Ectodermal cell (in vitro differentiated cells): ENCODE measurements around the gene CDK18.
"Not testable (repeated sequence)": the region's sequence is repeated elsewhere in the genome, so short reads cannot be mapped to it uniquely, and the experiment has no call there.

Experiments
- H3K27ac ChIP-seq: 2 replicates; pipeline ENCODE4 v1.7.0; 2013; ENCODE audit warnings: mild to moderate bottlenecking, low read depth, low read length; ENCODE audit not compliant: insufficient read depth, poor library complexity, severe bottlenecking
- H3K27me3 ChIP-seq: 2 replicates; pipeline ENCODE4 v1.7.0; 2013; ENCODE audit warnings: mild to moderate bottlenecking, low read length; ENCODE audit not compliant: insufficient read depth, control insufficient read depth, poor library complexity, severe bottlenecking
- H3K36me3 ChIP-seq: one replicate; pipeline ENCODE4 v1.7.0; 2013; ENCODE audit warnings: low read length; ENCODE audit not compliant: control insufficient read depth, insufficient read depth
- H3K4me1 ChIP-seq: one replicate; pipeline ENCODE4 v1.7.0; 2013; ENCODE audit warnings: low read length; ENCODE audit not compliant: control insufficient read depth, insufficient read depth
- H3K4me3 ChIP-seq: 2 replicates; pipeline ENCODE4 v1.7.0; 2013; ENCODE audit warnings: low read depth, low read length, control low read depth; ENCODE audit not compliant: insufficient read depth
- H3K9me3 ChIP-seq: 2 replicates; pipeline ENCODE4 v1.7.0; 2013; ENCODE audit warnings: mild to moderate bottlenecking, low read length, moderate library complexity; ENCODE audit not compliant: control insufficient read depth
- WGBS, 2 experiments: methylation state at CpG; one replicate each; pipeline ENCODE4 v1.1.7; 2013; ENCODE audit warnings: missing lambda C conversion rate in 2 of 2; 5-methylcytosine and 5-hydroxymethylcytosine counted together

CDK18 gene

DNA sequence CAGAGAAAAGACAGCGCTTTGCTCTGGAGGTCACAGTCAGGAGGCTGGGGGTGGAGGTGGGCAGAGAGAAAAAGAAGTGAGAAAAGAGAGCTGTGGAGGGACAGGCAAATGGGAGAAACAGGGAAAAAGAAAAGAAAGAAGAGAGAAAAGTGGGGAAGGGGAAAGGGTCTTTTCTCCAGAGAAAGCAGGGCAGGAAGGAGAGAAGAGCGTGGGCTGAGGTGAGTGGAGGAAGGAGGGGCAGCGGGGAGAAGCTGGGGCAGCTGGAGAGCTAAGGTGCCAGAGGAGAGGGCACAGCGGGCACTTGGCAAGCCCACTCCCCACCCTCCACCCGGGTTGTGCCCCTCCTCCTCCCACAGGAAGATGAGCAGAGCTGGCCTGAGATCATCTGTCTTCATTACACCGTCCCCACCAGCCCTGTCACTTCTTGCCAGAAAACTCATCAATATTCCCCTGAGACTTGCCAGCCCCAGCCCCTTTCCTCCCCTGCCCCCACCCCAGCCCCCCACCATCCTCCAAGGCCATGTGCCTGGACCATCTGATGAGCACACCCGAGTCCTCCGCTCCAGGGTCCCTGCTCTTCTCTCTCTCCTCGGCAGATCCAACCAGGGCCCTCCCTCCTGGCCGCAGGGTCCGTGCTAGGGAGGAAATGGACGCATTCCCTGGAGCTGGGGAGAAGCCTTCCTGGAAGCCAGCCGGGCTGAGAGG lies 31.6 kb upstream of the CDK18 start:
- 49 to 50% methylated on average over 13 of the region's 13 CpGs for WGBS, 2 experiments
- no peak overlapping the region for H3K27ac ChIP-seq

DNA sequence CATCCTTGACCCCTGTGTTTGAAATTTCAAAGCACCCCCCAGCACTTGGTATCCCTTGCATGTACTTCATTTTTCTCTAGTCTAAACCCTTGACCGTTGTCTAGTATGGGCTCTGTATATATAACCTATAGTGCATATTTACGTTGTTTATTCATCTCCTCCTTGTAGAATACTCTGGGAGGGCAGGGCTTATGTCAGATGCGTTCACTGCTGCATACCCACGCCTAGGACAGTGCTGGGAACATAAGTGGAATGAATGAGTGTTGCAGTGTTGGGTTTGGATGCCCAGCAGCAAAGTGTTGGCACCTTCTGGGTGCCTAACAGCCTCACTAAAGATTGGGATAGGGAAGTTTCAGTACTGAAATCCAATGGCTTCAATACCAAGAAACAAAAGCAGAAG lies 31.0 kb upstream of the CDK18 start:
- Histone ChIP-seq H3K27ac (no peak overlapping the region), H3K4me1 (no peaks in the 10 kb centered on the region), H3K4me3 (no peak overlapping the region), H3K27me3 (peaks cover 4% of the 10 kb centered on the region), H3K9me3 (peaks cover 2% of the 10 kb centered on the region), H3K36me3 (no peaks in the 10 kb centered on the region)
- WGBS, 2 experiments: 79 to 84% methylated on average over 4 of the region's 4 CpGs

More for the DNA sequence above, 31.6 kb upstream of the CDK18 start:
- Histone ChIP-seq H3K4me1 (no peaks in the 10 kb centered on the region), H3K27me3 (peaks cover 4% of the 10 kb centered on the region), H3K9me3 (peaks cover 2% of the 10 kb centered on the region), H3K36me3 (no peaks in the 10 kb centered on the region), H3K4me3 (no peak overlapping the region)

GRCh38 chr1:205473966-205474365 lies 30.5 kb upstream of the CDK18 start:
- WGBS, 2 experiments: 91% methylated on average over 7 of the region's 7 CpGs
- Histone ChIP-seq H3K4me1 (no peaks in the 10 kb centered on the region), H3K36me3 (no peaks in the 10 kb centered on the region), H3K27ac (no peak overlapping the region), H3K9me3 (peaks cover 2% of the 10 kb centered on the region), H3K4me3 (no peak overlapping the region), H3K27me3 (peaks cover 4% of the 10 kb centered on the region)

DNA sequence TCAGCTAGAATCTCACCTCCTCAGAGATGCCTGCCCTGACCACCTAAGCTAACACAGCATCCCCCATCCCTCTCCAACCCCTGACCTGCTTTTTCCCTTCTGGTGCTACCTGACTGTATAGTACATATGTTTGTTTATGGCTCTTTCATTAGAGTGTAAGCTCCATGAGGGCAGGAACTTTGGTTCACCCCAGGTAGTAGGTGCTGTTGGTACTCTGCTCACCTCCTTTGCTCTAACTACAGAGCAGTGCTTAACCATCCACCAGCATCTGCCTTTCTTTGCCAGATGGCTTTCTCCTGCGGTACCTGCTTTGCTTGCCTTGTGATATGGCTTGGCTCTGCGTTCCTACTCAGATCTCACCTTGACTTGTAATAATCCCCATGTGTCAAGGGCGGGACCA lies 29.9 kb upstream of the CDK18 start:
- no peak overlapping the region for H3K4me3 ChIP-seq
- H3K27ac ChIP-seq: no peak overlapping the region
- H3K36me3 ChIP-seq: no peaks in the 10 kb centered on the region
- peaks cover 4% of the 10 kb centered on the region for H3K27me3 ChIP-seq
- no peaks in the 10 kb centered on the region for H3K4me1 ChIP-seq
- WGBS, 2 experiments: 94 to 95% methylated on average over 3 of the region's 3 CpGs
- peaks cover 2% of the 10 kb centered on the region for H3K9me3 ChIP-seq

- H3K4me3 ChIP-seq: no peak overlapping the region
- WGBS, 2 experiments: 100% methylated on average over 1 of the region's 1 CpG; no CpG with 5 or more reads in 1 of the 2 experiments
Observed at GRCh38 chr1:205475855-205476254, 28.6 kb upstream of the CDK18 start.

DNA sequence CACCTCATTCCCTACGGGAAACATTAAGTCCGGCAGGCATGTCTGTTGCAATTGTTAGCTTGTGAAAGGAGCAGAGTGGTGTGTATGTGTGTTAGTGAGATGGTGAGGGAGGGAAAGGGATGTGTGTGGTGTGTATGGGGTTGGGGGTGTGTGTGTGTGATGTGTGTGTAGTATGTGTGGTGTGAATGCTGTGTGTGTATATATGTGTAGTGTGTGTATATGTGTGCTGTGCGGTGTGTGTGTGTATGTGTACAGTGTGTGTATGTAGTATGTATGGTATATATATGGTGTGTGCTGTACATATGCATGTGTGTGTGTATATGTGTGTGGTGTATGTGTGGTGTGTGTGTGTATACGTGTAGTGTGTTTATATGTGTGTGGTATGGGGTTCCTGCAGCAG lies 27.8 kb upstream of the CDK18 start:
- Histone ChIP-seq H3K4me3 (no peak overlapping the region), H3K36me3 (no peaks in the 10 kb centered on the region), H3K4me1 (peaks cover 7% of the 10 kb centered on the region), H3K9me3 (peaks cover 2% of the 10 kb centered on the region), H3K27me3 (peaks cover 23% of the 10 kb centered on the region), H3K27ac (no peak overlapping the region)
- WGBS, 2 experiments: 95% methylated on average over 4 of the region's 4 CpGs

More at GRCh38 chr1:205475855-205476254, 28.6 kb upstream of the CDK18 start:
- Histone ChIP-seq H3K27me3 (peaks cover 17% of the 10 kb centered on the region), H3K9me3 (peaks cover 2% of the 10 kb centered on the region), H3K36me3 (no peaks in the 10 kb centered on the region), H3K27ac (no peak overlapping the region), H3K4me1 (no peaks in the 10 kb centered on the region)

DNA sequence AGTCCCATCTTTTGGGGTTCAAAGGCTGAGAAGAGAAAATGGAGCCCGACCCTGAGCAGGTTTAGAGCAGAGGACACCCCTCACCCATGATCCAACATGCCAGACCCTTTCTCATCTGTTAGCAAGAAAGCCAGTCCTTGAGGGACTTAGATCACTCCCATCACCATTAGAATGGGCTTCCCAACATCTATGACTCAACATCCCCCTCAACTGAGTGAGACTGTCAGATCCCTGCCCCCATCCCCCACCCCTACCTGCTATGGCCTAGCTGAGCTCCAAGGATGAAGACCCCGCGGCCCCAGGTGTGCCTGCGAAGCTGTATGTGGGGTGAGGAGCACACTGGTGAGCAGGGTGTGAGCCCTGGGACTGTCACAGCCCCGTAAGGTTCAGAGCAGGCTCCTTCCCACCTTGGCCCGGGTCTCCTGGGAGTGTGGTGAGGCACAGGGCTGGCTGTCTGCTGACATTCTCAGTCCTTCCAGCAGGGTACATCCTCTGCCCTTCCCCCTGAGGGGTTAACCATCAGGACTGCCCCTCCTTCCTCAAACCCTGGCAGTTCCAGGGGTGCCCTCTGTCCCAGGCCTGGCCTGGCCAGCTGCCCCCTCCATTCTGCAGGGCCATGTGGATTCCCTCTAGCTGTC lies 27.2 kb upstream of the CDK18 start:
- no peak overlapping the region for H3K4me3 ChIP-seq
- H3K27me3 ChIP-seq: peaks cover 24% of the 10 kb centered on the region
- H3K9me3 ChIP-seq: peaks cover 2% of the 10 kb centered on the region
- WGBS, 2 experiments: 48 to 53% methylated on average over 6 of the region's 6 CpGs
- peaks cover 12% of the 10 kb centered on the region for H3K4me1 ChIP-seq
- no peak overlapping the region for H3K27ac ChIP-seq
- H3K36me3 ChIP-seq: no peaks in the 10 kb centered on the region

DNA sequence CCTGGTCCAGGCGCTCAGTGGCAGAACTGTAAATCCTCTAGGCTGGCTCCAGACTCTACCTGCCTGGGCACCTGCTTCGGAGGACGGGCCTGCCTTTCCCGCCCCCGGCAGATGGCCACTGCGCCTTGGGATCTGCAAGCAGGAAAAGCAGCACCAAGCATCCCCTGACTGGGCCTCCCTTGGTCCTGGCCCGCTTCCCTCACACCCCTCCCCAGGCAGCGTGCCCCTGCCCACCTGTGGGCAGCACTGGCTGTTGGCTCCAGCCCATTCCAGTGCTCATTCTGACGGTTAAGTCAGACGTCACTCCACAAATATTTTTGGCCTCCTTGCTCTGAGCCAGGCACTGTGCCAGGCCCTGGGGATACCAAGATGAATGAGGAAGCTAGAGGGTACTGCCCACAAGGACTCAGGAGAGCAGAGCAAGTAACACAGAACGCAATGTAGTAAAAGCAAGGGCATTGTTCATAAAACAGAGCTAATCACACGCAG lies 26.7 kb upstream of the CDK18 start:
- Histone ChIP-seq H3K36me3 (no peaks in the 10 kb centered on the region), H3K4me3 (no peak overlapping the region), H3K4me1 (peaks cover 13% of the 10 kb centered on the region), H3K27ac (no peak overlapping the region), H3K9me3 (peaks cover 2% of the 10 kb centered on the region), H3K27me3 (peaks cover 22% of the 10 kb centered on the region)
- 88 to 89% methylated on average over 12 of the region's 12 CpGs for WGBS, 2 experiments

- 88% methylated on average over 2 of the region's 2 CpGs for WGBS, 2 experiments
- H3K36me3 ChIP-seq, H3K4me3 ChIP-seq, H3K9me3 ChIP-seq, H3K27ac ChIP-seq: not testable (repeated sequence)
- Histone ChIP-seq H3K27me3 (peaks cover 34% of the 10 kb centered on the region), H3K4me1 (peaks cover 13% of the 10 kb centered on the region)
Observed at GRCh38 chr1:205478985-205479384, 25.5 kb upstream of the CDK18 start.

DNA sequence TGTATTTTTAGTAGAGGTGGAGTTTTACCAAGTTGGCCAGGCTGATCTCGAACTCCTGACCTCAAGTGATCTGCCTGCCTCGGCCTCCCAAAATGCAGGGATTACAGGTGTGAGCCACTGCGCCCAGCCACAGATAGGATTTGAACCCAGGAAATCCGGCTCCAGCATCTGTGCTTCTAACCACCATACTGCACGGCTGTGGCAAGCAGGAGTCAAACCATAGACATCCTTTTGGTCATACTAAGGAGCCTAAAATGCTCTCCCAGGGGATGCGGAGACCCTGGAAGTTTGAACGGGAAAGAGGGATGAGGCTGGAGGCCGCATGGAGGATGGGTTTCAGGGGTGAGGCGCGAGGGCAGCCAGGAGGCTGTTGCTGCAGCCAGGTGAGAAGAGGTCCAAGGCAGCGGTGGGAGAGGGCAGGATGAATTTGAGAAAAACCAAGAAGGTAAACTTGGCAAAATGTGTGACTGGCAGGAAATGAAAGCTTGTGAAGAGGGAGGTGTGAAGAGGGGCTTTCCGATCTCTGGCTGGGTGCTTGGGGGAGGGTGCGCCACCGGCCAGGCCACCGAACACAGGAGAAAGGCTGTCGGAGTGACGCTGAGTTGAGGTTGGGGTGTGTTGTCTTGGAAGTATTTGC lies 24.0 kb upstream of the CDK18 start:
- Histone ChIP-seq H3K27ac (no peak overlapping the region), H3K4me1 (peaks cover 17% of the 10 kb centered on the region), H3K36me3 (no peaks in the 10 kb centered on the region), H3K4me3 (no peak overlapping the region), H3K9me3 (no peaks in the 10 kb centered on the region), H3K27me3 (peaks cover 42% of the 10 kb centered on the region)
- 70 to 76% methylated on average over 17 of the region's 17 CpGs for WGBS, 2 experiments
